ENCODE data around the gene TMED7. TPM values are rescaled to one million over a fixed set of nuclear protein-coding genes. Genes with fewer than 3 reads are reported as not detected.

The TMED7 gene
- total and polyA plus RNA-seq, 2 of the 13 experiments (the other 11 are each of a cell fraction or from before 2014, with no cell fraction given) = 58.0 to 113 TPM

GRCh38 chr5:115616892-115617291 is 8.9 kb downstream of the TMED7 start (continued):
- TF ChIP-seq ZNF646 (CRISPR knock-in tag; IDR thresholded peaks at IDR 0.05) = no peak
- TF ChIP-seq ZNF557 (CRISPR knock-in tag; IDR thresholded peaks at IDR 0.05) = no peak
- TF ChIP-seq HIVEP1 (CRISPR knock-in tag; IDR thresholded peaks at IDR 0.05) = no peak
- no peak for TF ChIP-seq ZBTB33 (CRISPR knock-in tag; IDR thresholded peaks at IDR 0.05)
- no peak for TF ChIP-seq TAF15 (IDR thresholded peaks at IDR 0.05; ENCODE audit: low read depth, low read length, poor library complexity, severe bottlenecking)

All from HepG2 (cell line).